HG03135 (cell line): ENCODE measurements around the gene CLIP3.
A peak's percentile ranks its signal among the peaks of the same experiment; 100 is the strongest.
"Not testable (repeated sequence)": the region's sequence is repeated elsewhere in the genome, so short reads cannot be mapped to it uniquely, and the experiment has no call there.

ENCODE experiments used
- ATAC-seq: cut with Tn5 transposase; IDR thresholded peaks from one replicate; pipeline ENCODE4 v1.9.1; 2021; ENCODE audit warnings: mild to moderate bottlenecking, moderate library complexity; ENCODE audit not compliant: unreplicated experiment

Gene CLIP3, protein sequence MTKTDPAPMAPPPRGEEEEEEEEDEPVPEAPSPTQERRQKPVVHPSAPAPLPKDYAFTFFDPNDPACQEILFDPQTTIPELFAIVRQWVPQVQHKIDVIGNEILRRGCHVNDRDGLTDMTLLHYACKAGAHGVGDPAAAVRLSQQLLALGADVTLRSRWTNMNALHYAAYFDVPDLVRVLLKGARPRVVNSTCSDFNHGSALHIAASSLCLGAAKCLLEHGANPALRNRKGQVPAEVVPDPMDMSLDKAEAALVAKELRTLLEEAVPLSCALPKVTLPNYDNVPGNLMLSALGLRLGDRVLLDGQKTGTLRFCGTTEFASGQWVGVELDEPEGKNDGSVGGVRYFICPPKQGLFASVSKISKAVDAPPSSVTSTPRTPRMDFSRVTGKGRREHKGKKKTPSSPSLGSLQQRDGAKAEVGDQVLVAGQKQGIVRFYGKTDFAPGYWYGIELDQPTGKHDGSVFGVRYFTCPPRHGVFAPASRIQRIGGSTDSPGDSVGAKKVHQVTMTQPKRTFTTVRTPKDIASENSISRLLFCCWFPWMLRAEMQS

GRCh38 chr19:36032251-36033104 lies at the start of gene CLIP3:
Gene CLIP3 (minus strand): TSS chr19:36032873. CDS start chr19:36032357, 516 bp downstream.
- ATAC-seq, result no peak

DNA sequence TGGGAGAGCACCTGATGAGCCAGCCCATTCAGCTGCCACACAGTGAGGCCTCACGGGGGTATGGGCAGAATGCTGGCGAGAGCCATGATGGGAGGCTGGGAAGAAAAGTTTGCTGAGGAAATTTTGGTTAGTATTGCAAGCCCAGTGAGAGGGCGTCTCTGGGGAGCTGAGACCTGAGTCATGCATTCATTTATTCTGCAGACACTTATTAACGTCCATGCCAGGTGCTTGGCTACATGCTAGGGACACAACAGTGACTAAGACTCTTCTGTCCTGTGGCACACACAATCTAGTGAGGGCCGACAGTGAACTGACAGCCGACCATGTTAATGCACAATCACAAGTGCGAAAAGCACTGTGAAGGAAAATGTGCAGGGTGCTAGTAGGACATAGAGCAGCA lies 49.2 kb upstream of the CLIP3 start:
- ATAC-seq, result no peak

DNA sequence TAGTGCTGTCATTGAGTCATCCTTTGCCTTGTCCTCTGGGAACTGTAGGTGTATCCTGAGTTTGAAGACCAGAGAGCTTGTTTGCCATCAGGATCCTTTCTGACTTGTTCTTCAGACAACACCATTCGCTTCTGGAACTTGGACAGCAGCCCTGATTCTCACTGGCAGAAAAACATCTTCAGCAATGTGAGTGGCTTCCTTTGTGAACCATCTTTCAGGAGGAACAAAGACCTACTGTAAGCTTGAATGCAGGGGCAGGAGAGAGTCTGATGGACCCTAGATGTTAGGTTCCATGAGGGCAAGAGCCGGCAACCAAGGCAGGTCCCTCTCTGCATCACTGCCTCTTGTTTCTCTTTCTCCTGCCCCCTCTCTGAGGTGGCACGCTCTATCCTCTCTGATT lies 48.7 kb upstream of the CLIP3 start:
- ATAC-seq, result no peak

DNA sequence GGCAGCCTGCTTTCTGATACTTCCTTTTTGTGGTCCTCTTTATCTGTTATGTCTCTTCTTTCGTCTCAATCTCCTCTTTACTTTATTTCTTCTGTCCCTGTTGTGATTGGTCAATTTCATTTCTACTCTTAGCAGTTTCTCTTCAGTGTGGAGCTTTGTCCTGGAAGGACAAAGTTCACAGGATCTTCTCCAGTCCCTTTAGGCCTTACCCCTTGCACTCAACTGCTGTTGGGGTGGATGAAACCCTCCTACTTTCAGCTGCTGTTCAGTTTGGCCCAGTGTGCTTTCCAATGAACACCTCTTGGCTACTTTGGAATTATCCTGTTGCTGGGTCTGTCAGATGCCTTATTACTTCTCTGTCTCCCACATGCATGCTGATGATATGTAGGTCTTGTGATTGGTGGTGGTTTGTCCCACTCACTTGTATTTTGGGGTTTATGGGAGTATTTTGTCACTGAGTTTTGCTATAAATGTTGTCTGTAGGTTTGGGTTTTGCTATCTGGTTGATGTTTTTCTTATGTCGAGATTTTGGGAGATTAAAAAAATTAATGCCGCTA lies 46.8 kb upstream of the CLIP3 start:
- ATAC-seq, result no peak

DNA sequence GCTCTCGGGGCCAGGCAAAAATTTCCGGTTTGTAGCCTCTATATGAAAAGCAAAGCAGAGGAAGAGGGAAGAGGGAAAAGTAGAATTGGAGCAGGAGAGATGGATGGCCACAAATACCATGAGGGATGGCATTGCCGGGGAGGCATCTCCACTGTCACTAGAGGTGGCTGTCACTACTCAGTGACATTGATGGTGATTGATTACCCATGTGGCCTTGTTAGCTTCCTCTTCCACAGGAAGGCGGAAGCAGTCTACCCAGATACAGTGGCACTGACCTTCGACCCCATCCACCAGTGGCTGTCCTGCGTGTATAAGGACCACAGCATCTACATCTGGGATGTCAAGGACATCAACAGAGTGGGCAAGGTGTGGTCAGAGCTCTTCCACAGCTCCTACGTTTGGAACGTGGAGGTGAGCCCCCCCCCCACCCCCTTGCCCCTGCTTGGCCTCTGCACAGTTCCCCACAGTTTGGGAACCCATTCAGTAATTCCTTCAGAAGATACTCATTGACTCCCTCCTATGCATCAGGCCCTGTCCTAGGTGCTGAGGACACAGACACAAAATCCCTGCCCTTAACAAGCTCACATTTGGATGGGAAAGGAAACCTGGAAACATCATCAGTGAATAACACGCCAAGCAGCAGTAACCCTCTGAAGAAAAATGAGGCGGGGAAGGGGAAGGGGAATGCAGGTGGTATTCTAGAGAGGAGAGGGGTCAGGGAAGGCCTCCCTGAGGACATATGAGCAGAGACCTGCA lies 40.6 kb upstream of the CLIP3 start:
- no peak for ATAC-seq

GRCh38 chr19:36072081-36072480 lies 39.4 kb upstream of the CLIP3 start:
- ATAC-seq, result no peak

GRCh38 chr19:36068810-36069499 lies 36.3 kb upstream of the CLIP3 start:
- not testable (repeated sequence) for ATAC-seq

DNA sequence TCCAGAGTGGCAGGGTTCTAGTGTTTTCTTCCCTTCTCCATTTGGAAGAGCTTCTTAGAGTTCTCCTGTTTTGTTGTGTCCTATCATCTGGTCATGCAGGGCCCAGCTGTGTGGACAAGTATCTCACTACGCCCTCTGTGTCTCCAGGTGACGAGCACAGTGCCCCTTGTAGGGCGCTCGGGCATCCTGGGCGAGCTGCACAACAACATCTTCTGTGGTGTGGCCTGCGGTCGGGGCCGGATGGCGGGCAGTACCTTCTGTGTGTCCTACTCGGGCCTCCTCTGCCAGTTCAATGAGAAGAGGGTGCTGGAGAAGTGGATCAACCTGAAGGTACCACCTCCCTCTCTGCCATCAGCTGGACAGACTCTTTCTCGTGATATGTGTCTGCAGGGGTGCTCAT lies 35.0 kb upstream of the CLIP3 start:
- no peak for ATAC-seq

GRCh38 chr19:36064826-36065225 lies 32.2 kb upstream of the CLIP3 start:
- no peak for ATAC-seq

DNA sequence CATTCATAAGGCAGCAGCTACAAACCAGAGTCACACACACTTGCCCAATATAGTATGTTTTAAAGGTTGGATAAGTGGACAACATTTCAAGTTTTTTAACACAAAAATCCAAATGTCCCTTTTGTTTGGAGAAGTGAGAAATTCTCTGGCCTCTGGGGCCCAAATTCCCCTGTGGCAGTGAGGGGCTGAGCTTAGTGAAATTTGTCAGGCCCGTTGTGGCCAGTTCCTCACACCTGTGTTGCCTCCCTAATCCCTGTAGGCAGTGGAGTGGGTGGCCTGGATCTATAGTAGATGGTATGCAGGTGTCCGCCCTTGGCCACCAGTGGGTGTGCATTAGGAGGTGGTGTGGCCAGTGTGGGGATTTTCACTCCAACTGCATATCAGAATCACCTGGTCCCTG lies 28.7 kb upstream of the CLIP3 start:
- no peak for ATAC-seq

DNA sequence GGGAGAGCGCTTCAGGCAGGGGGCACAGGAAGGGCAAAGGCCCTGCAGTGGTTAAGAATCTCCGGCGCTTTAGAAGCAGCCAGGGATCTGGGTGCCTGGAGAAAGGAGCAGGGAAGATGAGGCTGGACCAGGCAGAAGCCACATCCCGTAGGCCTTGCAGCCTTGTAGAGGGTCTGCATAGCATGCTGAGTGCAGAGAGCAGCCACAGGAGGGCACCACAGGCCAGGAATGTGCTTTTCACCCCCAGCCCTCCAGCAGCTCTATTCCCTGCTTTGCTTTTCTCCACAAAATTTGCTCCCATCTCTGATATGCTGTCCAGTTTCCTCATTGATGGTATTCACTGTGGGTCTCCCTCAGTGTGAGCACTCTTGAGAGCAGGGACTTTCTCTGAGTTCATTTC lies 27.8 kb upstream of the CLIP3 start:
- ATAC-seq, result no peak

- ATAC-seq, result no peak
Measured at GRCh38 chr19:36059180-36059910, 26.7 kb upstream of the CLIP3 start.

- ATAC-seq, result no peak
Measured at GRCh38 chr19:36058481-36059179, 26.0 kb upstream of the CLIP3 start.

- peak; percentile 65 for ATAC-seq
Measured at GRCh38 chr19:36054733-36055686, 22.3 kb upstream of the CLIP3 start, which contains the start of gene WDR62. Gene WDR62 (plus strand): TSS chr19:36054897. CDS start chr19:36054972, 75 bp downstream.

GRCh38 chr19:36054119-36054732 lies 21.6 kb upstream of the CLIP3 start, which contains the start of gene THAP8:
Gene THAP8 (minus strand): TSS chr19:36054285. CDS start chr19:36054217, 68 bp downstream.
- peak; percentile 70 for ATAC-seq

GRCh38 chr19:36051637-36052036 lies 19.0 kb upstream of the CLIP3 start:
- no peak for ATAC-seq

GRCh38 chr19:36051236-36051635 lies 18.6 kb upstream of the CLIP3 start:
- no peak for ATAC-seq
